H4 (cell line): Measurements from ENCODE around the gene ESYT2. TPM values are rescaled to one million over a fixed set of nuclear protein-coding genes. Genes with fewer than 3 reads are reported as not detected.

Experiments used
- DNase-seq: peaks from one replicate; pipeline ENCODE4 v3.0.0-alpha.2; 2015; ENCODE audit warnings: low spot score
- total RNA-seq: library from RNA; depleted of rRNA; stranded (reverse); fragments of >200 nt; shearing (Covaris generic); gene quantifications from 2 replicates; pipeline ENCODE4 v1.2.3, GENCODE V29; 2014

The ESYT2 gene
- total RNA-seq, 1 experiment from 2014 or later, result 26.9 TPM

DNA sequence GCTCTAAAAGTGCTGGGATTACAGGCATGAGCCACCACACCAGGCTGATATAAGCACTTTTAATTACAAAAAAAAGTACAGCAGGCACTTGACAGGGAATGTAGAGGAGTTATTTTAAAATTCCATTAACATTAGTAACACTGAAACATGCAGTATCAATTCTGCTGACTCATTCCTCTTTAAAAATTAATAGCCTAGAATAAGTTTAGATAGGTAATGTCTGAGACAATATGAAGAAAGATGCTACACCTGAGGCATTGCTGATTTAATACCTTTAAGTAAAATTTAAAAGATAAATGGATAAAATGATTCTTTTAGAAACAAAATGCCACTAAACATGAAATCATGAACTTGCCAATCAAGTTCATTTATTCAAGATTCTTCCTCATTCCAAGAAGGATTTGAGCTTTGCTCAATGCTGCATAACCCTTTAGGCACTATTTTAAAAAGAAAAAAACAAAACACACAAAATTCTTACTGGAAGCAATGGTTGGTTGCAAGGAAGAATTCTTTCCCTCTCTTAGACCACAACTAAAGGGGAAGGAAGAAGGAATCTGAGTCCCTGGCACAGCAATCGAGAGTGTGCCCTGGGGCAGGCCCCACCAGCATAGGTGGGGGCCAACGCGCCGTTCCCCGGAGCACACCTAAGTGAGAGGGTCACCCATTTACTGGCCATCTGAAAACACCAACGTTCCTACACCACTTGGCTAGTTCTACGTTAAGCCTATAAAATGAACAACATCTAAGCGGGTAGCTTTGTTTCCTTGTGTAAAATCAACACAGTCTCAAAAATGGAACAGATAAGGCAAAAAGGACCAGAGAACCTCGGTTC lies 26.6 kb downstream of the ESYT2 start:
- peak; percentile 21 for DNase-seq

DNA sequence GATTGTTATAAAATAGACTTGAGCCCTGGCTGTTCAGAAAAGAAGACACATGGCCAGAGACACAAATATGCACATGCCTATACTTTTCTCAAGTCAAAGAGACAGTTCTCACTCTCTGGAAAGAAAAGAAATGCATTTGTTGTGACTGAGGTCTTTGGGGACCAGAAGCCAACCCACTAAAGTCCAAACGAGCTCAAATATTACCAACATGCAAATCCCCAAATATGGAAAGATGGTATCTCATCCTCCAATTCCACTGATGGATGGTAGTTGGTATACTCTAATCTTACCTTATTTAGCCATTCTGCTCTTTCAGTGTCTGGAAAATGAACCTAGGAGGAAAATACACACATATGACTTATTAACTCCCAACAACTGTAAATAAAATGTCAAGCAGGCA lies 30.6 kb downstream of the ESYT2 start:
- no peak for DNase-seq

- DNase-seq, result no peak
Measured at GRCh38 chr7:158796667-158797066, 32.6 kb downstream of the ESYT2 start.

- DNase-seq, result no peak
Measured at GRCh38 chr7:158795272-158795671, 34.0 kb downstream of the ESYT2 start.

GRCh38 chr7:158791107-158791506 lies 38.2 kb downstream of the ESYT2 start:
- no peak for DNase-seq

DNA sequence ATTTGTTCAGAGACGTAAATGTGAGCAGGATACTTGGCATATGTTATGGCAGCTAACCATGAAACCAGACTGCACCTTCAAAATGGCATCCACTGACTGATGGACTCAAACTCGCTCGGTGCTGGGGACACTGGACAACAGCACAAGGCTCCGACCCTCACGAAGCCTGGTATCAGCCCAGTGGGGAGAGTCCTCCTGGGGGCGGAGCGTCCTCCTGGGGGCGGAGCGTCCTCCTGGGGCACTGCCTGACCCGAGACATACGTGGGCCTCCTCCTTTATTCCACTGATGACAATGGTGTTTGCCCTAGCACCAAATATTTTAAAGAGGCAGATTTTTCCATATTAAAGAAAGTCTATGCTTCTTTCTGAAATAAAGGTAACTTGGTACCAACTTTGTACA lies 39.5 kb downstream of the ESYT2 start:
- no peak for DNase-seq

DNA sequence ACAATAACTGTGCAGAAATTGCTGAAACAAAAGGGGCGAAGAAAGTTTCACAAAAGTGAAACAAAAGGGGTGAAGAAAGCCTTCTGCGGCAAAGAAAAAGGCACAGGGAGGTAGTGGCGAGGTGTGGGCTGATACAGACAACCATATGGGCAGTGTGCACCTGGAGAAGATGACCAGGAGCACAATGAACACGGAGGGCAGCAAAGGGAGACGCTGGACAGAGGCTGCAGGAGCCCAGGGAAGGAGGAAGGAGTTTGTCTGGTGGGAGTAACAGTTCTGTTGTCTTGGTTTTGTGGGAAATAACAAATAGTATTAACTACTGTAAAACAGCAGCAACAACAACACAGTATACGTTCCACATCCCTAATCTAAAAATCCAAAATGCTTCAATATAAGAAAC lies 42.4 kb downstream of the ESYT2 start:
- DNase-seq, result no peak

GRCh38 chr7:158784270-158784669 lies 45.0 kb downstream of the ESYT2 start:
- DNase-seq, result no peak

DNA sequence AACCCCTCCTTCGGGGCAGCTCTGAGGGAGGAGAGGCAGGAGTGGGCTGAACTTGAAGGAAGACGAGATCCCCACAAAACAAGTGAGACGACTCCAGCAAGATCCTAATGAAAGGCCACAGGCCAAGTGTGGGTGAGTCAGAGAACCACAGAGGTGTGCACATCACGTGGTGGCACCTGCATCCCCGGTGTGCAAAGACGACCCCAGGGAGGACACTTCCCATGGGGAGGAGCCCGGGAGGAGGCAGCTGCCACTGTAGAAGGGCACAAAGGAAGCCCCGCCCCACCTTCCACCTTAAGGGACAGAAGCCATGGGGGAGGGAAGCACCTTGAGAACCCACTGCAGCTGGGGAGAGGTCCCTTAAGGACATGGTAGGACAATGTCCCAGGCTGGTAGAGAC lies 45.7 kb downstream of the ESYT2 start:
- no peak for DNase-seq

GRCh38 chr7:158782761-158783401 lies 46.4 kb downstream of the ESYT2 start:
- no peak for DNase-seq

DNA sequence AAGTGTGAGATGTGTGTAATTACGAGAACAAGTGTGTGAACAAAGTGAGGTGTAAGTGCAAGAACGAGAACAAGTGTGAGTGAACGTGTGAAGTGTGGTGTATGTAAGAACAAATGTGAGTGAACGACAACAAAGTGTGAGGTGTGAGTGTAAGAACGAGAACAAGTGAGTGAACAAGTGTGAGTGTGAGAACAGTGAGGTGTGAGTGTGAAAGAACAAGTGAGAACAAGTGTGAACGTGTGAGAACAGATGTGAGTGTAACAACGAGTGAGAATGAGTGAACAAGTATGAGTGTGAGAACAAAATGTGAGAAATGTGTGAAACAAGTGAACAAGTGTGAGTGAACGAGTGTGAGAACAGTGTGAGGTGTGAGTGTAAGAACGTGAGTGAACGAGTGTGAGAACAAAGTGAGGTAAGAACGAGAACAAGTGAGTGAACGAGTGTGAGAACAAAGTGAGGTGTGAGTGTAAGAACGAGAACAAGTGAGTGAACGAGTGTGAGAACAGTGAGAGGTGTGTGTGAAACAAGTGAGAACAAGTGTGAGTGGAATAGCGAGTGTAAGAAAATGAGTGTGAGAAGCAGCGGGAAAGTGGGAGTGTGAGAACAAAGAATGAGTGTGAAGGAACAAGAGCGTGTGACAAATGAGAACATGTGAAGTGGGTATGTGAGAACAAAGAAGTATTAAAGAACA lies 47.2 kb downstream of the ESYT2 start:
- DNase-seq, result no peak

DNA sequence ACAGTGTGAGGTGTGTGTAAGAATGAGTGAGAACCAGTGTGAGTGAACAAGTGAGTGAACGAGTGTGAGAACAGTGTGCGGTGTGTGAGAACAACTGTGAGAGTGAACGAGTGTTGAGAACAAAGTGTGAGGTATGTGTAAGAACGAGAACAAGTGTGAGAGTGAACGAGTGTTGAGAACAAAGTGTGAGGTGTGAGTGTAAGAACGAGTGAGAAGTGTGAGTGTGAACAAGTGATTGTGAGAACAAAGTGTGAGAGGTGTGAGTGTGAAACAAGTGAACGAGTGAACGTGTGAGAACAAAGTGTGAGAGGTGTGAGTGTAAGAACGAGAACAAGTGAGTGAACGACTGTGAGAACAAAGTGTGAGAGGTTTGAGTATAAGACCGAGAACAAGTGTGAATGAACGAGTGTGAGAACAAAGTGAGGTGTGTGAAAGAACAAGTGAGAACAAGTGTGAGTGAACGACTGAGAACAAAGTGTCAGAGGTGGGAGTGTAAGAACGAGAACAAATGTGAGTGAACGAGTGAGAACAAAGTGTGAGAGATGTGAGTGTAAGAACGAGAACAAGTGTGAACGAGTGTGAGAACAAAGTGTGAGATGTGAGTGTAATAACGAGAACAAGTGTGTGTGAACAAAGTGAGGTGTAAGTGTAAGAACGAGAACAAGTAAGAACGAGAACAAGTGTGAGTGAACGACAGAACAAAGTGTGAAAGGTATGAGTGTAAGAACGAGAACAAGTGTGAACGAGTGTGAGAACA lies 47.9 kb downstream of the ESYT2 start:
- no peak for DNase-seq

- no peak for DNase-seq
Measured at GRCh38 chr7:158779061-158780000, 50.0 kb downstream of the ESYT2 start.

GRCh38 chr7:158778471-158778870 lies 50.8 kb downstream of the ESYT2 start:
- DNase-seq, result no peak

GRCh38 chr7:158777793-158778192 lies 51.5 kb downstream of the ESYT2 start:
- no peak for DNase-seq

DNA sequence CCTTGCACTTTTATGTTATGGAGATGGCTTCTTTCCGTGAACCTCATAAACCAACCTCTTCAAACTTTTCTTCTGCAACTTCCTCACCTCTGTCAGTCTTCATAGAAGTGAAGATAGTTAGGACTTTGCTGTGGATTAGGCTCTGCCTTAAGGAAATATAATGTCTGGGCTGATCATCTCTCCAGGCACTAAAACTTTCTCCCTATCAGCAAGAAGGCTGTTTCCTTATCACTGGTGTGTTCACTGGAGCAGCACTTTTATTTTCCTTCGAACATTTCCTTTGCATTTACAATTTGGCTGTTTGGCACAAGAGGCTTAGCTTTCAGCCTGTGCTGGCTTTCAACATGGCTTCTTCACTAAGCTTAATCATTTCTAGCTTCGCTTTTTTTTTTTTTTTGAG lies 52.8 kb downstream of the ESYT2 start:
- DNase-seq, result no peak

DNA sequence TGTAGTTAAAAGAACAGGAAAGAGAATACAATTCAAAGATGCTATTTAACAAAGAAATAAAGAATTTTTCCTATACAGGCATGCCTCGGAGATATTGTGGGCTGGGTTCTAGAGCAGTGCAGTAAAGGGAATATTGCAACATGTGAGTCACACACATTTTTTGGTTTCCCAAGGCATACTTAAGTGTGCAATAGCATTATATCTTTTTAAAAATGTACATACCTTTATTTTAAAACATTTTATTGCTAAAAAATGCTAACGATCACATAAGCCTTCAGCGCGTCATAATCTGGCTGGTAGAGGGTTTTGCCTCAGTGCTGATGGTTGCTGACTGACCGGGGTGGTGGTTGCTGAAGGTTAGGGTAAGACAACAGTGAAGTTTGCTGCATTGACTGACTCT lies 54.4 kb downstream of the ESYT2 start:
- DNase-seq, result no peak

DNA sequence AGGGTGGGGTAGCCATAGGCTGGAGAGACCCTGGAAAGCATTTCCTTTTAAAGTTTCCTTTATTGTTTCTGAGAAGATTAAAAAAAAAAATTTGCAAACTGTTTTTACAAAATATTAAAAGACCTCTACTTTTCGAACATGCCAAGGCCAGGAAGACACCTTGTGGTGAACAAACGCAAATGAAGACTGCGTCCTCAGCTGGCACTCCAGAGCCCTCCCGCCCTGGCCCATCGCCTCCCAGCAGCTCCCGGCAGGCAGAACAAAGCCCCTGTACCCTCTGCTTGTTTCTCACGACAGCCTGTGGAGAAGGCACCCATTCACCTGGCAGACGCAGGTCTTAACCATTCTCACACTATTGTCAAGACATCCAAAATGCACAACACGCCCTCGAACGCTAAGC lies 56.4 kb downstream of the ESYT2 start:
- DNase-seq, result no peak

DNA sequence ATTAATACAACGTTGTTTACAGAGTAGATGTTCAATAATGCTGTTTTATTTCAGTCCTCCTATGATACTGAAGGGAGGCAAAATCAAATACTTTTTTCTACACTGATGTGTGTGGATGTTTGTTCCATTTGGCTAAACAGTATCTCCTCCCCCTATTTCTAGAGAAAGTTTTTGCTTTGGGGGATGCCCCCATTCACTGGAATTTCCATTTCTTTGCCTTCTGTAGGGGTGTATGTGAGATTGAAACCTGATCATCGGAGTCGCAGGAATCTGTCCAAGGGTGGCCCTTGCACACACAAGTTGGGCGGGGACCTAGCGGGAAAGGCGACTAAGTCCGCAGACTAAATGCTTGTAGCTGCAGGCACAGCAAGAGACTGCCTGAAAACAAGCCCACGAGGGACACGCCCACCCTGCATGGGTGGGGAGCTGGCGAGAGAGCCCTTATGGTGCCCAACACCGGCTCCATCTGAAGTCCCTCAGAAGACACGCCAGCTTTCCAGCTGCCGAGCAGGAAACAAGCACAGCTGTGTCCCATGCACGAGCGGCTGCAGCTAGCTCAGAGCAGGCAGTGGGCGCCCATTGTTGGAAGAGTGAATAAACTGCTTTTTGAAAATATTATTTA lies 58.0 kb downstream of the ESYT2 start:
- no peak for DNase-seq

DNA sequence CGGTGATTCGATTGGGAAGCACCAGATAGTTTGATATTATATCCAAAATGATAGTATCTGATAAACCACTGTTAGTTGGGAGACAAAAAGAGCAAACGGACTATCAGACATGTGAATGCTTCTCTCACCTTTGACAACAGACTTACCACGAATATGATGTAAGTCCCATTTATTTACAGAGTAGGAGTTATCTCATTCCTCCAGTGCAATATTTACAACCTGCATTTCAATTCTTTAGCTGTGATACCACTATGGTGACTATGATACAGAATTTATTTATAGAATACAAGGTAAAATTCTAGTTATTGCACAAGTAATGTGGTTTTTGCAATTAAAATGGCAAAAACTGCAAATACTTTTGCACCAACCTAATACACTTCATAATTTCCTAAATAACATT lies 61.6 kb downstream of the ESYT2 start:
- DNase-seq, result no peak
